ENCODE results near the gene TRIM62. TPM values are rescaled to one million over a fixed set of nuclear protein-coding genes. Genes with fewer than 3 reads are reported as not detected.

Gene TRIM62
- total RNA-seq, 1 donor from 2014 or later, result 2.3 TPM

- Histone ChIP-seq H3K9me3 (replicated peaks) (no peaks in the 10 kb centered on the region), H3K27me3 (ENCODE audit: low read depth) (no peaks in the 10 kb centered on the region), H3K27ac (replicated peaks) (no peak overlapping the region), H3K4me1 (peaks cover 15% of the 10 kb centered on the region), H3K36me3 (no peaks in the 10 kb centered on the region), H3K4me3 (no peak overlapping the region)
- intact Hi-C loops (cut with micrococcal nuclease), result no loop called here
- no peak for DNase-seq
- TF ChIP-seq, protein P1, sequence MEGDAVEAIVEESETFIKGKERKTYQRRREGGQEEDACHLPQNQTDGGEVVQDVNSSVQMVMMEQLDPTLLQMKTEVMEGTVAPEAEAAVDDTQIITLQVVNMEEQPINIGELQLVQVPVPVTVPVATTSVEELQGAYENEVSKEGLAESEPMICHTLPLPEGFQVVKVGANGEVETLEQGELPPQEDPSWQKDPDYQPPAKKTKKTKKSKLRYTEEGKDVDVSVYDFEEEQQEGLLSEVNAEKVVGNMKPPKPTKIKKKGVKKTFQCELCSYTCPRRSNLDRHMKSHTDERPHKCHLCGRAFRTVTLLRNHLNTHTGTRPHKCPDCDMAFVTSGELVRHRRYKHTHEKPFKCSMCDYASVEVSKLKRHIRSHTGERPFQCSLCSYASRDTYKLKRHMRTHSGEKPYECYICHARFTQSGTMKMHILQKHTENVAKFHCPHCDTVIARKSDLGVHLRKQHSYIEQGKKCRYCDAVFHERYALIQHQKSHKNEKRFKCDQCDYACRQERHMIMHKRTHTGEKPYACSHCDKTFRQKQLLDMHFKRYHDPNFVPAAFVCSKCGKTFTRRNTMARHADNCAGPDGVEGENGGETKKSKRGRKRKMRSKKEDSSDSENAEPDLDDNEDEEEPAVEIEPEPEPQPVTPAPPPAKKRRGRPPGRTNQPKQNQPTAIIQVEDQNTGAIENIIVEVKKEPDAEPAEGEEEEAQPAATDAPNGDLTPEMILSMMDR (IDR thresholded peaks at IDR 0.05; ENCODE audit: borderline replicate concordance), result no peak
These were observed 83.5 kb downstream of the TRIM62 start for GRCh38 chr1:33098371-33098770.

- intact Hi-C loops (cut with micrococcal nuclease), result no loop called here
- TF ChIP-seq, protein P1 (IDR thresholded peaks at IDR 0.05; ENCODE audit: borderline replicate concordance), result no peak
- Histone ChIP-seq H3K4me3 (no peak overlapping the region), H3K27me3 (ENCODE audit: low read depth) (no peaks in the 10 kb centered on the region), H3K27ac (replicated peaks) (no peak overlapping the region), H3K9me3 (replicated peaks) (no peaks in the 10 kb centered on the region), H3K4me1 (peaks cover 15% of the 10 kb centered on the region), H3K36me3 (no peaks in the 10 kb centered on the region)
- DNase-seq, result no peak
These were observed 84.1 kb downstream of the TRIM62 start for GRCh38 chr1:33097762-33098161.

GRCh38 chr1:33097137-33097611 is 84.7 kb downstream of the TRIM62 start:
- H3K4me1 ChIP-seq, result peaks cover 15% of the 10 kb centered on the region
- TF ChIP-seq, protein P1 (IDR thresholded peaks at IDR 0.05; ENCODE audit: borderline replicate concordance), result no peak
- intact Hi-C loops (cut with micrococcal nuclease), result no loop called here
- H3K27ac ChIP-seq (replicated peaks), result no peak overlapping the region
- no peak for DNase-seq
- H3K36me3 ChIP-seq, result no peaks in the 10 kb centered on the region
- H3K9me3 ChIP-seq (replicated peaks), result no peaks in the 10 kb centered on the region
- no peaks in the 10 kb centered on the region for H3K27me3 ChIP-seq (ENCODE audit: low read depth)
- H3K4me3 ChIP-seq, result no peak overlapping the region

DNA sequence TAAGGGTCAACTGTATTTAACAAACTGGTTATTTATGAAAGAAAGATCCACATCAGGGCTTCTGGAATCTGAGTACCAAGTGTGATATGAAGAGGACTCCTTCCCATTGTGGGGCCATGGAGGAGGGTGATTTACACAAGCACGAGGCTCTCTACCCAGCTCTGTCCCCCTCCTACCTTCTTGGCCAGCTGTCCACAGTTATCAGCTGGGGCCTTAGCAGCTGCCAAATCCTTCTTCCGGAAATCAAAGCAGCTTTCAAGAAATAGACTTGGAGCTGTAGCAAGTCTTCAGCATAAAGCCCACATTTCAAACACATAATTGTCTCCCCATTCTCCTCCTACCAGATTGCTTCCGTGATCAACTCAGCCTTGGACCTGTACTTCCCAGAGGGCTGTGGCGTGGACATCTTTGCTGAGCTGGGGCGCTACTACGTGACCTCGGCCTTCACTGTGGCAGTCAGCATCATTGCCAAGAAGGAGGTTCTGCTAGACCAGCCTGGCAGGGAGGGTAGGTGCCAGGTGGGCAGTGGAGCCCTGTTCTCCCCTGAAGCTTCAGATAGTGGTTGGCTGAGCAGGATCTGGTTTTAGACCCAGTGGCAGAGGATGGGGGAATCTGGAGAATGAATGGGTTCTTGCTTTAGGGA is 85.4 kb downstream of the TRIM62 start:
- TF ChIP-seq, protein P1 (IDR thresholded peaks at IDR 0.05; ENCODE audit: borderline replicate concordance), result no peak
- intact Hi-C loops (cut with micrococcal nuclease), result no loop called here

More for the DNA sequence above, 85.4 kb downstream of the TRIM62 start:
- Histone ChIP-seq H3K9me3 (replicated peaks) (no peaks in the 10 kb centered on the region), H3K27ac (replicated peaks) (no peak overlapping the region), H3K4me3 (no peak overlapping the region), H3K27me3 (ENCODE audit: low read depth) (no peaks in the 10 kb centered on the region), H3K4me1 (peaks cover 15% of the 10 kb centered on the region), H3K36me3 (no peaks in the 10 kb centered on the region)
- DNase-seq, result no peak

Other genes starting within 250 kb of the TRIM62 start
- gene RNF19B, start 217.2 kb downstream of the TRIM62 start, total RNA-seq, result 15.4 TPM
- 121 TPM for gene AK2, start 145.2 kb downstream of the TRIM62 start, total RNA-seq
- gene AZIN2, start 100.9 kb downstream of the TRIM62 start, total RNA-seq, result 2.8 TPM
- 32.4 TPM for gene ZNF362, start 74.4 kb upstream of the TRIM62 start, total RNA-seq
- gene A3GALT2, start 139.1 kb upstream of the TRIM62 start, total RNA-seq, result not detected
- 105 TPM for gene PHC2, start 249.1 kb upstream of the TRIM62 start, total RNA-seq